Activated naive CD8-positive, alpha-beta T cell treated with anti-CD3 and anti-CD28 coated beads, Interleukin-2, amount 50 U/mL, for 16 hours (primary cell): Measurements from ENCODE around the gene NUF2.

Experiments
- DNase-seq: peaks from one replicate; pipeline ENCODE4 v3.0.0-alpha.2; 2020; ENCODE audit warnings: low read depth, low spot score

NUF2 gene

DNA sequence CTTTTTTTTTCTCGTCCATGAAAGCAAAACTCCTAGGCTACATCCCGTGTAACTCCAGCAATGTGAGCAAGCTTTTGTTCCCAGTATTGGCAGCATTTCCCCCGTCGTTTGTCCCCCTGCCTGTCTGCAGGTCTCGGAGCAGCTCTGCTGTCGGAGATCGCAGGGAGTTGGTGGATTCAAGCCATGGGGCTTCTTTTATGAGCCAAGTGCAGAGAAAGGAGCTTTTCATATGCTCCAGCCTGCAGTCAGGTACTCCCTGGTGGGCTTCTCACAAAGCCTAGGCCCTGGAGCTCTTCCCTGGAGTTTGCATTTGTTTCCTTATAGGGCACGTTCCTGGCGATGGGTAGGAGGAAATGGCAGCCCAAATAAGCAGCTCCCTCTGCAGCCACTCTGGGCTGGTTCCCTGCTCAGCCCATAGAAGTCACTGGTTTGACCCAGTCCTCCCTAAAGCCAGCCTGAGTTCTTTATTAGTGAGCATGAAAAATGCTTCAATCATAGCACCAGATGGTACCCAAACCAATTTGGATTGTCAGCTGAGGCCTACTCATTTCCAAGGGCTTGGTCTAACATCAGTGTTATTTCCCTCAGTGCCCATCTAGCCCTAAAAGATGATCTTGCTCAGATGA lies 78.3 kb downstream of the NUF2 start:
- no peak for DNase-seq

GRCh38 chr1:163401211-163401610 lies 79.5 kb downstream of the NUF2 start:
- no peak for DNase-seq
